Measurements from ENCODE around the gene TET2.

The TET2 gene

GRCh38 chr4:105230287-105230686 lies 83.6 kb downstream of the TET2 start:
- DNase-seq (ENCODE audit: extremely low read depth in 1 of 2, low read depth in 1 of 2): no peak

DNA sequence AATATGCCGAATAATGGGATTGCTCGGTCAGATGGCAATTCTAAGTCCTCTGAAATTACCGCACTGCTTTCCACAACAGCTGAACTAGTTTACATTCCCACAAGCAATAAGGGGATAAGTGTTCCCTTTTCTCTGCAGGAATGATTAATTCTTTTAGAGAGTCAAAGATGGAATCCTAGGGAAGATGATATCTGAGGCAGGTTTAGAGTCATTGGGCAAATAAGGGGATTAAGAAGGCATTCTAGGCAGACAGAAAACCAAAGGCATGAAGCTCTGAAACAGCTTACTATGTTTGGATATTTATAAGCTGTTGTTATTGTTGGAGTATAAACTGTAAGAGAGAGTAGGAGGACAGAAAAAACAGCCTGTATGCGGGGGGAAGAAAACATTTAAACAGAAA lies 85.7 kb downstream of the TET2 start:
- DNase-seq (ENCODE audit: extremely low read depth in 1 of 2, low read depth in 1 of 2): no peak

DNA sequence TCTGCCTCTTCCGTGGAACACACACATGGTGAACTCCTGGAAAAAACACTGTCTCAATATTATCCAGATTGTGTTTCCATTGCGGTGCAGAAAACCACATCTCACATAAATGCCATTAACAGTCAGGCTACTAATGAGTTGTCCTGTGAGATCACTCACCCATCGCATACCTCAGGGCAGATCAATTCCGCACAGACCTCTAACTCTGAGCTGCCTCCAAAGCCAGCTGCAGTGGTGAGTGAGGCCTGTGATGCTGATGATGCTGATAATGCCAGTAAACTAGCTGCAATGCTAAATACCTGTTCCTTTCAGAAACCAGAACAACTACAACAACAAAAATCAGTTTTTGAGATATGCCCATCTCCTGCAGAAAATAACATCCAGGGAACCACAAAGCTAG lies 87.9 kb downstream of the TET2 start:
- DNase-seq (ENCODE audit: extremely low read depth in 1 of 2, low read depth in 1 of 2): no peak

GRCh38 chr4:105236202-105236915 lies 89.7 kb downstream of the TET2 start:
- no peak for DNase-seq (ENCODE audit: extremely low read depth in 1 of 2, low read depth in 1 of 2)

GRCh38 chr4:105236916-105237311 lies 90.2 kb downstream of the TET2 start:
- no peak for DNase-seq (ENCODE audit: extremely low read depth in 1 of 2, low read depth in 1 of 2)

GRCh38 chr4:105240037-105240436 lies 93.4 kb downstream of the TET2 start:
- DNase-seq (ENCODE audit: extremely low read depth in 1 of 2, low read depth in 1 of 2): no peak

GRCh38 chr4:105241451-105241850 lies 94.8 kb downstream of the TET2 start:
- no peak for DNase-seq (ENCODE audit: extremely low read depth in 1 of 2, low read depth in 1 of 2)

GRCh38 chr4:105243446-105243845 lies 96.8 kb downstream of the TET2 start:
- no peak for DNase-seq (ENCODE audit: extremely low read depth in 1 of 2, low read depth in 1 of 2)

DNA sequence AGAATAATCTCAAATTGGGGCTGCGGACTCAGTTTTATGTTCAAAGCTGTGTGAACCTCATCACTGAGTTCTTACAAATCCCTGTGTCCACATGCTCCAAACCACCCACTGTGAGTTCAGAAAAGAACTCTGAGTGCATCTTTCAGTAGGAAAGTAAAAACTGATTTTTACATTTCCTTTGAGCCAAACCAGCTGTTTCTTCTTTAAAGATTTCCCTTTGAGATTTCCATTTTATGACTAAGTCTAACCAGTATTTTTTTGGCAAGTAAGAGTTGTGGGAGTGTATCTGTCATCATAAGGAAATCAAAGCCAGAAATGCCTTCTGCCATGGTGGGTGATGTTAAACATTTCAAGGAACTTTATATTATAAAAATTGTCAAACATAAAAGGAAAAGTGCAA lies 100.0 kb downstream of the TET2 start:
- no peak for DNase-seq (ENCODE audit: extremely low read depth in 1 of 2, low read depth in 1 of 2)

DNA sequence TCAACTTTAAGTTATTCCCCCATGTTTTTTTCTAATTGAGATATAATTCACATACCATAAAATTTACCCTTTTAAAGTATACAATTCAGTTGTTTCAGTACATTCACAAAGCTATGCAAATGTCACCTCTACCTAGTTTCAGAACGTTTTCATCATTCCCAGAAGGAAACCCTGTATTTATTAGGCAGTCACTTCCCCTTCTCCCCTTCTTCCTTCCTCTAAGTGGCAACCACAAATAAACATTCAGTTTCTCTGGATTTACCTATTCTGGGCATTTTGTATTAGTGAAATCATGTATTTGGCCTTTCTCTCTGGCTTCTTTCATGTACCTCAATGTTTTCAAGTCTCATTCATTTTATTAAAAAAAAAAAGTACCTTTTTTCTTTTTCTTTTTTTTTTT lies 101.9 kb downstream of the TET2 start:
- no peak for DNase-seq (ENCODE audit: extremely low read depth in 1 of 2, low read depth in 1 of 2)

GRCh38 chr4:105257817-105258495 lies 111.3 kb downstream of the TET2 start:
- no peak for DNase-seq (ENCODE audit: extremely low read depth in 1 of 2, low read depth in 1 of 2)

- no peak for DNase-seq (ENCODE audit: extremely low read depth in 1 of 2, low read depth in 1 of 2)
Measured at GRCh38 chr4:105265689-105266088, 119.0 kb downstream of the TET2 start.

DNA sequence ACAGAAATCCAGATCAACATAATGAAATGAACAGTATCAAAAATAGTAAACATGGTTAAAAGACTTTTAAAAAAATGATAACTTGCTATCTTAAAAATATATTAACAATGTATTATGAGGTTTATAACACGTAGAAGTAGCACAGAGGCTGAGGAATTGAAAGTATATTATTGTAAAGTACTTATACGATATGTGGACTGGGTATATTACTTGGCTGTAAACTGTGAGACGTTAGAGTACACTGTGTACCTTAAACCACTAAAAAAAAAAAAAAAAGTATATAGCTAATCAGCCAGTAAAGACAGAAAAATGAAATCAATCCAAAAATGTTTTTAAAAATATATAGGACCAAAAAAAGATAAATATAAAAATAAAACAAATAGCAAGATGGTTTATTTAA lies 120.6 kb downstream of the TET2 start:
- no peak for DNase-seq (ENCODE audit: extremely low read depth in 1 of 2, low read depth in 1 of 2)

- no peak for DNase-seq (ENCODE audit: extremely low read depth in 1 of 2, low read depth in 1 of 2)
Measured at GRCh38 chr4:105272002-105272401, 125.3 kb downstream of the TET2 start.

GRCh38 chr4:105273230-105273629 lies 126.6 kb downstream of the TET2 start:
- no peak for DNase-seq (ENCODE audit: extremely low read depth in 1 of 2, low read depth in 1 of 2)

- no peak for DNase-seq (ENCODE audit: extremely low read depth in 1 of 2, low read depth in 1 of 2)
Measured at GRCh38 chr4:105274090-105274489, 127.4 kb downstream of the TET2 start.

DNA sequence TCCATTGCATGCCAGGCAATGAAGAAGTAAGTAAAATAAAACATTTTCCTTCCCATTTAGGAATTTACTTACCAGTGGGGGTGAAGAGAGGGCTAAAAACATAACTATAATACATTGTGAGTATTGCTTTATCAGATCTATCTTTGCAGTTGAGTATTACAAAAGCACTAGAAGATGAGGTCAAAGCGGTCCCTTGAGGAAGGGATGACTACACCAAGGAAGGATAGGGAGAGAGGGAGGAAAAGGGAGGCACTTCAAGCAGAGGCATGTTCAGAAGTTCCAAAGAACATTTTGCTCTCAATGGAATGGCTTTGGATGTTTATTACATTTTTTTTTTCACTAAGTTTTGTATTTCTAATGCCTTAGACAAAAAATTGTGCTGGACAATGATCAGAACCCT lies 127.8 kb downstream of the TET2 start:
- DNase-seq (ENCODE audit: extremely low read depth in 1 of 2, low read depth in 1 of 2): no peak

DNA sequence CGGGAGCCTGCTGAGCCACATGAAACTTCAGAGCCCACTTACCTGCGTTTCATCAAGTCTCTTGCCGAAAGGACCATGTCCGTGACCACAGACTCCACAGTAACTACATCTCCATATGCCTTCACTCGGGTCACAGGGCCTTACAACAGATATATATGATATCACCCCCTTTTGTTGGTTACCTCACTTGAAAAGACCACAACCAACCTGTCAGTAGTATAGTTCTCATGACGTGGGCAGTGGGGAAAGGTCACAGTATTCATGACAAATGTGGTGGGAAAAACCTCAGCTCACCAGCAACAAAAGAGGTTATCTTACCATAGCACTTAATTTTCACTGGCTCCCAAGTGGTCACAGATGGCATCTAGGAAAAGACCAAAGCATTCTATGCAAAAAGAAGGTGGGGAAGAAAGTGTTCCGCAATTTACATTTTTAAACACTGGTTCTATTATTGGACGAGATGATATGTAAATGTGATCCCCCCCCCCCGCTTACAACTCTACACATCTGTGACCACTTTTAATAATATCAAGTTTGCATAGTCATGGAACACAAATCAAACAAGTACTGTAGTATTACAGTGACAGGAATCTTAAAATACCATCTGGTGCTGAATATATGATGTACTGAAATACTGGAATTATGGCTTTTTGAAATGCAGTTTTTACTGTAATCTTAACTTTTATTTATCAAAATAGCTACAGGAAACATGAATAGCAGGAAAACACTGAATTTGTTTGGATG lies 129.9 kb downstream of the TET2 start:
- no peak for DNase-seq (ENCODE audit: extremely low read depth in 1 of 2, low read depth in 1 of 2)

DNA sequence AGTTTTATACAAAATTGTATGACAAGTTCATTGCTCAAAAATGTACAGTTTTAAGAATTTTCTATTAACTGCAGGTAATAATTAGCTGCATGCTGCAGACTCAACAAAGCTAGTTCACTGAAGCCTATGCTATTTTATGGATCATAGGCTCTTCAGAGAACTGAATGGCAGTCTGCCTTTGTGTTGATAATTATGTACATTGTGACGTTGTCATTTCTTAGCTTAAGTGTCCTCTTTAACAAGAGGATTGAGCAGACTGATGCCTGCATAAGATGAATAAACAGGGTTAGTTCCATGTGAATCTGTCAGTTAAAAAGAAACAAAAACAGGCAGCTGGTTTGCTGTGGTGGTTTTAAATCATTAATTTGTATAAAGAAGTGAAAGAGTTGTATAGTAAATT lies 131.0 kb downstream of the TET2 start:
- no peak for DNase-seq (ENCODE audit: extremely low read depth in 1 of 2, low read depth in 1 of 2)

- DNase-seq (ENCODE audit: extremely low read depth in 1 of 2, low read depth in 1 of 2): no peak
Measured at GRCh38 chr4:105279314-105279713, 132.6 kb downstream of the TET2 start.

DNA sequence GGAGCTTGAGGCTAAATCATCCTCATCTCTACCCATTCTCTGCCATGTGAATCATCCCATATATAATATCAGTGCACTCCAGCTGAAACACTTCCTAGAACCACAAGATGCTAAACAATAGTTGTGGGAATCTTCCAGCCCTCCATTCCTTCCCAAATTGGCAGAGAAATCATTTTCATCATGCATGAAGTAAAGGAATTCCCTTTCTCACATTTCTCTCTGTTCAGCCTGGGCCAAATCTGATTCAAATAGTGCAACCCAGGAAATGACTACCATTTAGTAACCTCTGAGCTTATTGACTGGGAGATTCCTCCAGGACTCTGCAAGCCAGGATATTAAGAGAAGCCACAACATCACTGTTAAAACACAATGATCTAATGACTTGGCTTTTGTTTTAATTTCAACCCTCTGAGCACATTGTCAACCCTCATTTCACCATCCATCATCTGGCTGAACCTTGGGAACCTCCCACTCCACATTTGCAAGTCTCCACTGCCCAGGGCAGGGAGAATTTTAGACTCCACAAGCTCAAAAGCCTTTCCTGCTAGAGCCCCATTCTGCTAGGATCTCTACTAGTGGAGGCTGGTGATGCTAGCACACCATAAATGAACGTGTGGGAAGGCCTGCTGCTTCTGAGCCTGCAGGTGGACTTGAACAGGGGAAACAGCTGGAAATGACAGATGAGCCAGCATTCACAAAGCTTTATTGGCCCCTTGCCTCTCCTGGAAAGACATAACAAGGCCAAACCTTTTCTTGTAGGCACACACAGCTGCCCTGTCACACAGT lies 133.9 kb downstream of the TET2 start:
- no peak for DNase-seq (ENCODE audit: extremely low read depth in 1 of 2, low read depth in 1 of 2)

All from stimulated activated CD8-positive, alpha-beta memory T cell treated with anti-CD3 and anti-CD28 coated beads, Interleukin-7, amount 100 ng/mL, for 48 hours (primary cell).